Measurements from ENCODE around the gene MAD2L1BP.
A peak's percentile ranks its signal among the peaks of the same experiment; 100 is the strongest.

Gene MAD2L1BP

DNA sequence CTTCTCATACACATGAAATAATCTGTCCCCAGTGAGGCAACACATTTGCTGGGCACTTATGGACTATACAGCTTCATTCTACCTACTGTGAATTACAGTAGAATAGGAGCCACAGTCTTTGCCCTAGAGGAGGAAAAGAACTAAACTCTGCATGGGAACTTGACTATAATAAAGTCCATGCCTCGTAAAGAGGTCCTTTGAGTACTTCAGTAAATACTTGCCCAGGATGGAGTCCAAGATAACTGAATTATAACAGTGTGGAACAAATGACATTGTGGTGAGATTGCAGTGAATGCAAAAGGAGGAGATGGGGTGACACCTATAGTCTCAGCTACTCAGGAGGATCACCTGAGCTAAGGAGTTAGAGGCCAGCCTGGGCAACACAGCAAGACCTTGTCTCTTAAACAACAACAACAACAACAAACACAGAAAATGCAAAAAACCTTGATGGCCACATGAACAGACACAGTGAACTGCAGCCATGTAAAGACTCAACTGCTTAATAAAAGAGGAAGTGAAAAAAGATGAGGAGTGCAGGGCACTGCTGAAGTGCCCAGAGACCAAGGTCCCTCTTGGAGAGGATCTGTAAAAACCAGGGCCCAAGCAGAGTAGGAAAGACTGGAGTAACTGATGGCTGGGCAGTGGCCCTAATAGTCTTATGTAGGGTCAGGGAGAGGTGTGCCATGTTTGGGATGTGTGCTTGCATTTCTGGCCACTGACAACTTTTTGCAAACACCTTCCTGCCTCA is 48.2 kb downstream of the MAD2L1BP start:
- DNase-seq: no peak

DNA sequence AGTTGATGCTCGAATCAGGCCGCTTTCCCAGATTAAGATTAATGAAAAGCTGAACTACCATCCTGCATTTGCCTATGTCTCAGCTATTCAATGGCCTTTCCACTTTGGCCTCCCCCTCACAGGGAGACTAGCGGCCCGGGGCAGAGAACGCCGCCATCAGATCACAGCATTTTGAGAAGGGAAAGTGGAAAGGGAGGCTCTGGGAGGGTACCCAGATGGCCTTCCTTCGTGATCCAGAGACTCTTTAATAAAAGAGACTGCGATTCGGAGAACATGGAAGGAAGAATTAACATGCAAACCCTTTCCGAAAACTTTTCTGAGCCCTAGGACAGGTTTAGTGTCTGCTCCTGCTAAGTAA is 51.4 kb downstream of the MAD2L1BP start:
- DNase-seq: no peak

DNA sequence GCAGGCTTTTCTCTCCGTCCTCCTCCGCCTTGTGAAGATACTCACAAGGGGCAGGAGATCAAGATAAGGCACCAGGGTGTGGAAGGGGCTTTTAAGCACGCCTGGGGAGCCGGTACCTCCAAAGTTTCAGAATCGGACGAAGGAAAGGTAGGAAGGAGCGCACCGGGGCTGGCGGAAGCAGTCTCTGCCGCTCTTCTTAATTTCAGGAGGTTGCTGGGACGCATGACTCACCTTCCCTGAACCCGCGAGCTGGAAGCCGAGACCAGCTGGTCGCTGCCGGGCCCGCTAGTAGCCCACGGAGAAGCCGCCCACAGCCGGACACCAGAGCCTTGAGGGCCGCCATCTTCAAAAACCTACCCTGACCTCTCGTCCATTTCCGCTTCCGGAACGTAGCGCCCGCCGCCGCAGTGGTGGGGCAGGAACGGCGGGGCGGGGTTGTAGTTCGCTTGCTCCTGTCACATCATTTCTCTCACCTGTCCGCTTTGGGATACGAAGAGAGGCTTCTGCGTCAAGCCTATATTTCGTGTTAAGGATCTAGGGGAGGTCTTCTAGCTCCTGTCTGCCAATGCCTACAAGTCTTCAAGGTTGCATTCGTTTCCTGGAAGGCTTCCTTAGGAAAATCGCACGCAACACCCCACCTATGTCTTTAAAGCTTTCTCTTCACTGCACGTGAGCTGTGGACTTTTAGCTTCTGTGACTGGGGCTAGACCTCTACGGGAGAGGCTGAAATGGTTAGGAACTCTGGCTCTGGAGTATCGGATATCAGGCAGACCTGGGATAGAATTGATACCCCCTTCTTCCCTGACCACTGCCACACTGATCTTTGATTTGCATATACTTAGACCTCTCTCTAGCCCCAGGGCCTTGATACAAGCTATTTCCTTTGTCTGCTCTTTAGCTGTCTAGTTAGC is 52.1 kb downstream of the MAD2L1BP start, which contains the start of gene MRPS18A:
TSS of gene MRPS18A (minus strand) at position 355 of the 911 bp plus-strand sequence. CDS start at position 343, 12 bp downstream.
- DNase-seq: peak; percentile 82

GRCh38 chr6:43689421-43689820 is 53.8 kb downstream of the MAD2L1BP start:
- no peak for DNase-seq

Data from NCI-H1105 treated with DMSO at 0.1 percent for 48 hours (cell line).